Kidney epithelial cell (primary cell): ENCODE data around the gene ZNF777. TPM values are rescaled to one million over a fixed set of nuclear protein-coding genes. Genes with fewer than 3 reads are reported as not detected.
"Not testable (repeated sequence)": the region's sequence is repeated elsewhere in the genome, so short reads cannot be mapped to it uniquely, and the experiment has no call there.

Source experiments
- DNase-seq: peaks from one replicate; pipeline ENCODE4 v3.0.0-alpha.2; 2010; ENCODE audit warnings: low read depth
- H3K27me3 ChIP-seq: 2 replicates; pipeline ENCODE4 v1.6.0; 2011; ENCODE audit warnings: low read length; ENCODE audit not compliant: control insufficient read depth, insufficient read depth
- H3K36me3 ChIP-seq: 2 replicates; pipeline ENCODE4 v1.5.1; 2011; ENCODE audit warnings: low read length; ENCODE audit not compliant: control insufficient read depth, insufficient read depth
- H3K4me3 ChIP-seq: 2 replicates; pipeline ENCODE4 v1.5.1; 2011; ENCODE audit warnings: low read depth, mild to moderate bottlenecking, control low read depth, low read length
- total RNA-seq: library from RNA; depleted of rRNA; stranded (reverse); fragments of >200 nt; gene quantifications from 2 replicates; pipeline ENCODE4 v1.2.3, GENCODE V29; 2015
- TF ChIP-seq, protein P1 (sequence below): IDR thresholded peaks from 2 replicates; pipeline ENCODE4 v1.5.1; 2011; ENCODE audit warnings: mild to moderate bottlenecking, moderate library complexity, low read length, control low read depth, inconsistent platforms; ENCODE audit not compliant: insufficient read depth, poor library complexity, severe bottlenecking

ZNF777 gene
- total RNA-seq, 1 donor from 2014 or later, result 14.4 TPM

DNA sequence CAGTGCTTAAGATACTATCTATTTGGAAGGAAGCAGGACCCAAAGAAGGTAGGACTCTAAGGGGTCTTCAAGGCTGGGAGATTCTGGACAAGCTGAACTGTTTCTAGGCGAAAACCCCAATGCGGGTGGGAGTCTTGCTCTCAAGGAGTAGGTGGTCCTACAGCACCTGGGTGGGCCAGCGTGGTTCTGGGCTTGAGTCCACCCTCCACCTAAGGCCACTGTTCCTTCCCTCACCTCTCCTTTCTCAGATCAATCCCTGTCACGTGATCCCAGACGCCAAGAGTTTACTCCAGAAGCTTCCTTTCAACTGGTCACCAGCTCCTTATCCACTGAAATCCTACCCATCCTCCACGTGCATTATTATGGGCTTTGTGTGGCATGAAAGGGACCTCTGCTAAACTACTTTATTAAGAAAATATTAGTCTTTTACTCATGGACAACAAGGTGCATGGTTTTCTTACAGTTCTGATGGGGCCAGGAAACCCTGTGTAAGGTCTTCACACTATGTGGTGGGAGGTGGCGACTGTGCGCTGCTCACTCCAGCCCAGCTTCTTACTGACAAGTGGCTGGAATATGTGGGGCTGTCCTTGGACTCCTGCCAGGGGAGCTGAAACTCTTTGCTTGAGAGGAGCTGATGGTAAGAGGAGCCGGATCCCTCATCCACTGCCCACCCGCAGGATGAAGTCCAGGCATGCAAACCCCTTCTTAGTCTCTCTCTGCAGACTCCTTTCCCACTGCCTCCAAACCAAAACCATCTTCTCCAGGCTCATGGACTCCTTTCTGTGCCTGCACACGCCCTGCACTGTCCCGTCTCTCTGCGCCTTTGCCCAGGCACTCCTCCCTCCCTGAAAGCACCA, 35.2 kb upstream of the ZNF777 start:
- H3K4me3 ChIP-seq, result peak overlapping the region; percentile 59
- TF ChIP-seq, protein P1, sequence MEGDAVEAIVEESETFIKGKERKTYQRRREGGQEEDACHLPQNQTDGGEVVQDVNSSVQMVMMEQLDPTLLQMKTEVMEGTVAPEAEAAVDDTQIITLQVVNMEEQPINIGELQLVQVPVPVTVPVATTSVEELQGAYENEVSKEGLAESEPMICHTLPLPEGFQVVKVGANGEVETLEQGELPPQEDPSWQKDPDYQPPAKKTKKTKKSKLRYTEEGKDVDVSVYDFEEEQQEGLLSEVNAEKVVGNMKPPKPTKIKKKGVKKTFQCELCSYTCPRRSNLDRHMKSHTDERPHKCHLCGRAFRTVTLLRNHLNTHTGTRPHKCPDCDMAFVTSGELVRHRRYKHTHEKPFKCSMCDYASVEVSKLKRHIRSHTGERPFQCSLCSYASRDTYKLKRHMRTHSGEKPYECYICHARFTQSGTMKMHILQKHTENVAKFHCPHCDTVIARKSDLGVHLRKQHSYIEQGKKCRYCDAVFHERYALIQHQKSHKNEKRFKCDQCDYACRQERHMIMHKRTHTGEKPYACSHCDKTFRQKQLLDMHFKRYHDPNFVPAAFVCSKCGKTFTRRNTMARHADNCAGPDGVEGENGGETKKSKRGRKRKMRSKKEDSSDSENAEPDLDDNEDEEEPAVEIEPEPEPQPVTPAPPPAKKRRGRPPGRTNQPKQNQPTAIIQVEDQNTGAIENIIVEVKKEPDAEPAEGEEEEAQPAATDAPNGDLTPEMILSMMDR, result no peak
- DNase-seq, result peak; percentile 21
- H3K27me3 ChIP-seq, result peaks cover 4% of the 10 kb centered on the region
- peaks cover 1% of the 10 kb centered on the region for H3K36me3 ChIP-seq

DNA sequence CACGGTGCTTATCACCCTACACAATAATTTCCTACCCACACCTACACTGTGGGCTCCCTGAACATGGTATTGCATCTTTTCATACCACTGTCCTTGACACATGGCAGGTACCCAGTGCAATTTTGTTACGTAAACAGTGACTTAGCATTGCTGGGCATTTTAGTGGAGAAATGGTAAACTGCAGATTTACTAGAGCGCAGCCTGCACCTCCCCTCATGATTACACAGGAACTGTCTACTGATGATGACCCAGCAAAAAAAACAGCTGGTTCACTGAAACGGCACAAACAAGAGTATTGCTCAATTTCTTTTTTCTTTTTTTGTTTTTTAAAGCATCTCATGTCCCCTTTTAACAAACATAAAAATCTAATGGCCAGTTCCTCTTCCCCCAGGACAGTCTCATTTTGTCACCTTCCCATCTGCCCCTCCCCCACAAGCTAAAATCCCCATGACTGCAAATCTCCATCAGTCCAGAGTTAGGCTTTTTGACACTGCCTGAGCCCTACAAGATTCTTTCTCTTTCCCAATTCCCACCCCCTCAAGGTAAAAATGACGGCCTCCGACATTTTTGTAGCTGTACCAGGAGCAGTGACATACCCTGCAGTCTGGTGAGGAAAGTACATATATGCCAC, 34.0 kb upstream of the ZNF777 start:
- TF ChIP-seq, protein P1, result no peak
- Histone ChIP-seq H3K36me3 (peaks cover 2% of the 10 kb centered on the region), H3K4me3 (no peak overlapping the region), H3K27me3 (peaks cover 4% of the 10 kb centered on the region)
- no peak for DNase-seq

DNA sequence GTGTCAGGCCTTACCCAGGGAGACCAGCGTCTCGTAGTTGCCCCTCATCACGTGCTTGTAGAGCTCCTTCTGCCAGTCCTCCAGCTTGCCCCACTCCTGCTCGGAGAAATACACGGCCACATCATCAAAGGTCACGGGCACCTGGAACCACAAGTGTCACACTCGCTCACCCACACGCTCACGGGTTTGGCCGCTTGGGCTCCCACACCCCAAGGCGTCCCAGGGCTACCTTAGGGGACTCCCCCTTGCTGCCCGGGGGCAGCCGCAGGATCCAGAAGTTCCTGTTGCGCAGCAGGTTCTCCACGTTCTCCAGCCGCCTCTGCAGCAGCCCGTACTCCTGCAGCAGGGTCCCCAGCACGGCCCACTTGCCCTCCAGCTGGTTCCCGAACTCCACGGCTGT, 33.1 kb upstream of the ZNF777 start:
- DNase-seq, H3K36me3 ChIP-seq, H3K4me3 ChIP-seq, H3K27me3 ChIP-seq: not testable (repeated sequence)

DNA sequence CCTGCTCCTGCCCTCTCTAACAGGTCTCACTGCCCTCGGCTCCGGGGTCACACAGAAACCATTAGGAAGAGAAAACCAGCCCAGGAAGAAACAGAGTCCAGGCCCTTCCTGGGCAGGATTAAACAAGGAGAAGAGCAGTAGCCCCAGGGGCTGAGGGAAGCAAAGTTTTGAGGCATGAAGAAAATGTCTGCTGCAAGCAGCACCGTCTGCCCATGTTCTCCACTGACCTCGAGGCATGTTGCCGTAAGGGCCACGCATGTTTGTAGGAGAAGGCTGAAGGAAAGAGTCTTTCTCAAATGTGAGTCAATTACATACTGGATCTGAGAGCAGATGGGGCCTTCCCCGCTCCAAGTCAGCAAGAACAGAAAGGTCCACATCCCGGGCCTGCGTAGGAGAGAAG, 32.5 kb upstream of the ZNF777 start:
- no peak for DNase-seq
- Histone ChIP-seq H3K36me3 (peaks cover 2% of the 10 kb centered on the region), H3K4me3 (no peak overlapping the region), H3K27me3 (no peaks in the 10 kb centered on the region)
- TF ChIP-seq, protein P1, result no peak

DNA sequence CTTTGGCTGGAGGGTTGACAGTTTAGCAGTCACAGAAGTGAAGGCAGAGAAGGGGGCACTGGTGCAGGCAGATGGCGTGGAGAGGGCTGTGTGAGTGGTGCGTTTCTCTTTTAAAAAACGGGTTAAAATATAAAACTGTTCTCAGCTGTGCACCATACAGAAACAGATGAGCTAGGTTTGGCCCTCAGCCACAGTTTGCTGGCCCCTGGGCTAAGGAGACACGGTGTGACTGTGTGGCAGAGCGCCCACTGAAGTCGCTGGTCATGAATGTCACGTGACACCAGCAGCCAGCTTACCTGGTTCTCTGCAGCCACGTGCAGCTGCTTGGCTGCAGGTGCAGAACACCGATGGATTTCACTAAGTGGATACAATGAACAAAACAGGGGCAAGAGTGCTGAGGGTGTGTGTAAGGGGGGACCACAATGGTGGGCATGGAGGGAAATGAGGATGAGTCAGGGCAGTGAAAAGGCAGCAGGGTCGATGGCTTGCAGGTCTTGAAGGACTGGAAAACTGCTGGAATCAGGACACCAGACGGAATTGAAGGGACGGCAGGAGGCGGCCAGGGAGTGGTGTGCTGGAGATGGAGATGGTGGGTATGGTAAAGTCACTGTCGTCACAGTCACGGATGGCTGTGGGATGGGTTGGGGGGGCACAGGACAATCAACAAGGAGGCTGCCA, 29.4 kb upstream of the ZNF777 start:
- no peaks in the 10 kb centered on the region for H3K27me3 ChIP-seq
- no peak for DNase-seq
- TF ChIP-seq, protein P1, result no peak
- H3K4me3 ChIP-seq, result no peak overlapping the region
- peaks cover 1% of the 10 kb centered on the region for H3K36me3 ChIP-seq

DNA sequence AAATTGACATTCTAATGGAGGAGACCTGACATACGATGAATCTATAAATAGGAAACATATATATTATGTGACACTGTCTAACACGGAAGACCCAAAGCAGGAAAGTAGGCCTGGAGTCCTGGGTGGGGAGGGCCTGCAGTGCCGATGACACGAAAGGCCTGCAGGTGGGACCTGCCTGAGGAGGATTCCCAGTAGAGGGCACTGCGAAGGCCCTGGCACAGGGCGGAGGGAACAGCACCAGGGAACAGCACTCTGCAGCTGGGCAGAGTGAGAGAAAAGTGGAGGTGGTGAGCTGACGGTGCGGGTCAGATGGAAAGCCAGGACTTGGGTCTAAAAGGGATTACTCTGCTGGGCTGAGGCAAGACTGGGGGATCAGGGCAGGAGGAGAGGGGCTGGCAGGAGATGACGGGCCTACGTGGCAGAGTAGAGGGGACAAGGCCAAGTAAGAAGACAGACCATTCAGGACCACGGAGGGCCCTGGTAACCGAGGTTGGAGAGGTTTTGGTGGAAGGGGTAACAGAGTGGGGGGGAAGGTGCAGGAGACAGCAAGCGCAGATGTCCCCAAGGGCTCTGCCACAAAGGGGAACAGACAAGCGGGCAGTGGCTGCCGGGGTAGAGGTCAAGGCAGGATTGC, 28.6 kb upstream of the ZNF777 start:
- peaks cover 1% of the 10 kb centered on the region for H3K36me3 ChIP-seq
- no peak for DNase-seq
- no peaks in the 10 kb centered on the region for H3K27me3 ChIP-seq
- H3K4me3 ChIP-seq, result no peak overlapping the region
- TF ChIP-seq, protein P1, result peak; percentile 34
